WTC11 (cell line): ENCODE results near the gene VSTM2L. TPM values are rescaled to one million over a fixed set of nuclear protein-coding genes. Genes with fewer than 3 reads are reported as not detected.

ENCODE experiments used
- ATAC-seq: fragments of 200-7000 bp; cut with Tn5 transposase; 2 replicates; pipeline ENCODE4 v1.10.0; 2021; ENCODE audit warnings: mild to moderate bottlenecking, moderate library complexity
- CTCF ChIA-PET: fragments of 300-600 bp; sonication (Branson Sonifier 250); formaldehyde crosslinking; loops from one replicate; lab custom pipeline; 2021; ENCODE audit warnings: antibody characterized with exemption; lab: Charles Lee
- POLR2A ChIA-PET: fragments of 350-600 bp; sonication (Branson Sonifier 250); formaldehyde crosslinking; loops from one replicate; lab custom pipeline; 2021; ENCODE audit warnings: antibody characterized with exemption; lab: Charles Lee
- DNase-seq: peaks from one replicate; pipeline ENCODE4 v3.0.0; 2021; ENCODE audit warnings: low spot score
- H3K27ac Mint-ChIP-seq: 2 replicates; pipeline ENCODE4 v1.8.0; 2021; ENCODE audit warnings: mixed read lengths
- H3K27me3 Mint-ChIP-seq: 2 replicates; pipeline ENCODE4 v1.8.0; 2021; ENCODE audit warnings: low read depth, mild to moderate bottlenecking, moderate library complexity, mixed read lengths
- H3K36me3 Mint-ChIP-seq: 2 replicates; pipeline ENCODE4 v1.8.0; 2021; ENCODE audit warnings: mixed read lengths
- H3K4me1 Mint-ChIP-seq: 2 replicates; pipeline ENCODE4 v1.8.0; 2022; ENCODE audit warnings: mixed read lengths
- H3K4me3 Mint-ChIP-seq: 2 replicates; pipeline ENCODE4 v1.8.0; 2021; ENCODE audit warnings: mild to moderate bottlenecking, moderate library complexity, mixed read lengths
- H3K9me3 Mint-ChIP-seq: 2 replicates; pipeline ENCODE4 v1.8.0; 2021; ENCODE audit warnings: mixed read lengths
- AFF4 ChIP-seq: sonication (generic); formaldehyde crosslinking; IDR thresholded peaks from 2 replicates; pipeline ENCODE4 v1.8.1; 2023; ENCODE audit warnings: mild to moderate bottlenecking, missing genetic modification reagents, borderline replicate concordance
- ATF1 ChIP-seq: sonication (generic); formaldehyde crosslinking; IDR thresholded peaks from 2 replicates; pipeline ENCODE4 v1.8.1; 2023; ENCODE audit warnings: mild to moderate bottlenecking, moderate library complexity, missing genetic modification reagents
- CBFB ChIP-seq: sonication (generic); formaldehyde crosslinking; IDR thresholded peaks from 2 replicates; pipeline ENCODE4 v1.8.1; 2022; ENCODE audit warnings: mild to moderate bottlenecking, low read depth, missing genetic modification reagents
- E2F1 ChIP-seq: sonication (generic); formaldehyde crosslinking; IDR thresholded peaks from 2 replicates; pipeline ENCODE4 v1.8.0; 2022; ENCODE audit warnings: mild to moderate bottlenecking, missing genetic modification reagents
- ELF4 ChIP-seq: sonication (generic); formaldehyde crosslinking; IDR thresholded peaks from 2 replicates; pipeline ENCODE4 v1.8.1; 2022; ENCODE audit warnings: low read depth, mild to moderate bottlenecking, moderate library complexity, missing genetic modification reagents
- ESRRA ChIP-seq: sonication (generic); formaldehyde crosslinking; IDR thresholded peaks from 2 replicates; pipeline ENCODE4 v1.8.1; 2022; ENCODE audit warnings: mild to moderate bottlenecking, missing genetic modification reagents, borderline replicate concordance
- FOXJ3 ChIP-seq: sonication (generic); formaldehyde crosslinking; IDR thresholded peaks from 2 replicates; pipeline ENCODE4 v1.9.0; 2021; ENCODE audit warnings: missing genetic modification reagents, mild to moderate bottlenecking, borderline replicate concordance
- GTF2I ChIP-seq: fragments of 250-450 bp; sonication (Bioruptor Pico); conservative IDR thresholded peaks from 2 replicates; pipeline ENCODE4 v1.4.0; 2021; ENCODE audit warnings: mild to moderate bottlenecking
- IRF1 ChIP-seq: sonication (generic); formaldehyde crosslinking; IDR thresholded peaks from 2 replicates; pipeline ENCODE4 v1.8.0; 2023; ENCODE audit warnings: missing genetic modification reagents
- IRF2 ChIP-seq: sonication (generic); formaldehyde crosslinking; IDR thresholded peaks from 2 replicates; pipeline ENCODE4 v1.8.0; 2022; ENCODE audit warnings: low read depth, missing genetic modification reagents, borderline replicate concordance
- NR3C1 ChIP-seq: sonication (generic); formaldehyde crosslinking; conservative IDR thresholded peaks from 2 replicates; pipeline ENCODE4 v1.8.1; 2023; ENCODE audit warnings: low read depth, mild to moderate bottlenecking, missing genetic modification reagents
- PREB ChIP-seq: sonication (generic); formaldehyde crosslinking; IDR thresholded peaks from 2 replicates; pipeline ENCODE4 v1.8.1; 2022; ENCODE audit warnings: mild to moderate bottlenecking, missing genetic modification reagents, moderate library complexity, borderline replicate concordance
- SOX15 ChIP-seq: fragments of 250-450 bp; sonication (Bioruptor Pico); IDR thresholded peaks from 2 replicates; pipeline ENCODE4 v1.9.0; 2021; ENCODE audit warnings: mild to moderate bottlenecking
- SP1 ChIP-seq: sonication (generic); formaldehyde crosslinking; conservative IDR thresholded peaks from 2 replicates; pipeline ENCODE4 v1.8.1; 2022; ENCODE audit warnings: missing genetic modification reagents
- STAT6 ChIP-seq: sonication (generic); formaldehyde crosslinking; conservative IDR thresholded peaks from 2 replicates; pipeline ENCODE4 v1.8.1; 2023; ENCODE audit warnings: mild to moderate bottlenecking, low read depth, missing genetic modification reagents, moderate library complexity
- TEAD4 ChIP-seq: sonication (generic); formaldehyde crosslinking; IDR thresholded peaks from 2 replicates; pipeline ENCODE4 v1.8.0; 2022; ENCODE audit warnings: mild to moderate bottlenecking, missing genetic modification reagents
- ZBTB21 ChIP-seq: sonication (generic); formaldehyde crosslinking; IDR thresholded peaks from 2 replicates; pipeline ENCODE4 v1.8.1; 2023; ENCODE audit warnings: mild to moderate bottlenecking, missing genetic modification reagents, borderline replicate concordance
- ZNF121 ChIP-seq: sonication (generic); formaldehyde crosslinking; IDR thresholded peaks from 2 replicates; pipeline ENCODE4 v1.8.0; 2023; ENCODE audit warnings: missing genetic modification reagents
- total RNA-seq: library from RNA; stranded (reverse); gene quantifications from 3 replicates; pipeline ENCODE4 v1.2.3, GENCODE V29; 2021
- TF ChIP-seq, protein P1 (sequence below): sonication (generic); formaldehyde crosslinking; conservative IDR thresholded peaks from 2 replicates; pipeline ENCODE4 v1.8.1; 2022; ENCODE audit warnings: mild to moderate bottlenecking, missing genetic modification reagents
- TF ChIP-seq, protein P2 (sequence below): sonication (generic); formaldehyde crosslinking; IDR thresholded peaks from 2 replicates; pipeline ENCODE4 v1.8.1; 2023; ENCODE audit warnings: mild to moderate bottlenecking, missing genetic modification reagents, moderate library complexity

VSTM2L gene
- total RNA-seq, 1 experiment from 2014 or later, result 1.9 TPM

GRCh38 chr20:37917461-37917860 is 14.5 kb downstream of the VSTM2L start:
- CTCF ChIA-PET, result interaction anchor here (1.0 to 1.4 kb wide), 3 partner anchors 15 to 353 kb away, joined by 3 to 5 read pairs (median 4); partner anchors contain the start of gene VSTM2L
- Mint-ChIP-seq H3K9me3 (no peaks in the 10 kb centered on the region), H3K36me3 (no peaks in the 10 kb centered on the region), H3K27ac (no peak overlapping the region), H3K4me3 (no peak overlapping the region), H3K27me3 (peaks cover 30% of the 10 kb centered on the region), H3K4me1 (peaks cover 57% of the 10 kb centered on the region)
- DNase-seq, result no peak
- TF ChIP-seq ATF1 (CRISPR knock-in tag), result no peak
- TF ChIP-seq E2F1, result no peak
- no peak for TF ChIP-seq SP1 (CRISPR knock-in tag)
- TF ChIP-seq TEAD4 (CRISPR knock-in tag), result no peak
- no peak for TF ChIP-seq ZNF121 (CRISPR knock-in tag)
- TF ChIP-seq NR3C1 (CRISPR knock-in tag), result no peak
- TF ChIP-seq, protein P1, sequence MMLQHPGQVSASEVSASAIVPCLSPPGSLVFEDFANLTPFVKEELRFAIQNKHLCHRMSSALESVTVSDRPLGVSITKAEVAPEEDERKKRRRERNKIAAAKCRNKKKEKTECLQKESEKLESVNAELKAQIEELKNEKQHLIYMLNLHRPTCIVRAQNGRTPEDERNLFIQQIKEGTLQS, result no peak
- TF ChIP-seq SOX15 (CRISPR knock-in tag), result no peak
- TF ChIP-seq STAT6, result no peak
- no peak for TF ChIP-seq ESRRA (CRISPR knock-in tag)
- TF ChIP-seq AFF4, result no peak
- TF ChIP-seq ELF4 (CRISPR knock-in tag), result no peak
- ATAC-seq, result no peak
- POLR2A ChIA-PET, result no interaction called here

GRCh38 chr20:37918035-37918434 is 15.1 kb downstream of the VSTM2L start:
- DNase-seq (no peak), ATAC-seq (no peak)
- H3K4me3 Mint-ChIP-seq, result no peak overlapping the region
- H3K36me3 Mint-ChIP-seq, result no peaks in the 10 kb centered on the region
- peaks cover 51% of the 10 kb centered on the region for H3K4me1 Mint-ChIP-seq
- H3K9me3 Mint-ChIP-seq, result no peaks in the 10 kb centered on the region
- no peak overlapping the region for H3K27ac Mint-ChIP-seq
- ChIA-PET POLR2A (no interaction called here), CTCF (interaction anchor here (1.0 to 1.4 kb wide), 2 partner anchors 15 to 354 kb away, joined by 3 to 5 read pairs; partner anchors contain the start of gene VSTM2L)
- H3K27me3 Mint-ChIP-seq, result peaks cover 26% of the 10 kb centered on the region
- TF ChIP-seq IRF1 (CRISPR knock-in tag) (no peak), FOXJ3 (CRISPR knock-in tag) (no peak), ELF4 (CRISPR knock-in tag) (no peak), IRF2 (CRISPR knock-in tag) (no peak), NR3C1 (CRISPR knock-in tag) (no peak), CBFB (no peak), GTF2I (CRISPR knock-in tag) (no peak), AFF4 (no peak), PREB (CRISPR knock-in tag) (no peak), ZBTB21 (CRISPR knock-in tag) (no peak), SP1 (CRISPR knock-in tag) (no peak)
- TF ChIP-seq, protein P2, sequence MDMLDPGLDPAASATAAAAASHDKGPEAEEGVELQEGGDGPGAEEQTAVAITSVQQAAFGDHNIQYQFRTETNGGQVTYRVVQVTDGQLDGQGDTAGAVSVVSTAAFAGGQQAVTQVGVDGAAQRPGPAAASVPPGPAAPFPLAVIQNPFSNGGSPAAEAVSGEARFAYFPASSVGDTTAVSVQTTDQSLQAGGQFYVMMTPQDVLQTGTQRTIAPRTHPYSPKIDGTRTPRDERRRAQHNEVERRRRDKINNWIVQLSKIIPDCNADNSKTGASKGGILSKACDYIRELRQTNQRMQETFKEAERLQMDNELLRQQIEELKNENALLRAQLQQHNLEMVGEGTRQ (CRISPR knock-in tag), result no peak
